Erythroblast (primary cell): Measurements from ENCODE around the gene AUTS2.

Experiments
- GATA1 ChIP-seq: IDR thresholded peaks from 2 replicates; pipeline ENCODE4 v1.6.1; 2011; ENCODE audit warnings: low read depth, mild to moderate bottlenecking, control low read depth, low read length, moderate library complexity
- POLR2A ChIP-seq: IDR thresholded peaks from 2 replicates; pipeline ENCODE4 v1.6.1; 2011; ENCODE audit warnings: mild to moderate bottlenecking, low read length

- TF ChIP-seq POLR2A (no peak), GATA1 (no peak)
Observed at GRCh38 chr7:69811476-69812308, 213.4 kb downstream of the AUTS2 start.
